Stomach (tissue), 4 donors: ENCODE measurements around the gene ITPRID2.

Experiments used
- CTCF ChIP-seq, 7 experiments: fragments of 450-650 bp in 4 of 7; fragments of 200-600 bp in 3 of 7; sonication (generic) in 3 of 7; IDR thresholded peaks; one replicate each; pipeline ENCODE4 v1.5.1; 2016 to 2019; ENCODE audit warnings: antibody characterized with exemption in 7 of 7, control low read depth in 2 of 7, mild to moderate bottlenecking in 1 of 7
- EP300 ChIP-seq: sonication (generic); formaldehyde crosslinking; IDR thresholded peaks from one replicate; pipeline ENCODE4 v1.6.1; 2017; ENCODE audit warnings: antibody characterized with exemption
- POLR2A ChIP-seq, 4 donors: fragments of 450-650 bp; IDR thresholded peaks; one replicate each; pipeline ENCODE4 v1.6.1; 2016; ENCODE audit warnings: antibody characterized with exemption in 4 of 4, control low read depth in 2 of 4, mild to moderate bottlenecking in 1 of 4, moderate library complexity in 1 of 4
- POLR2AphosphoS5 ChIP-seq, 3 donors: sonication (generic); formaldehyde crosslinking; IDR thresholded peaks; one replicate each; pipeline ENCODE4 v1.6.1; 2016; ENCODE audit warnings: antibody characterized with exemption in 3 of 3

- TF ChIP-seq CTCF (IDR thresholded peaks at IDR 0.05) (no peak), POLR2AphosphoS5 (IDR thresholded peaks at IDR 0.05) (peak in 2 of 3 donors; percentile 34 to 67), EP300 (no peak), POLR2A (IDR thresholded peaks at IDR 0.05) (no peak)
These were observed 78.7 kb downstream of the ITPRID2 start for GRCh38 chr2:181970160-181970794.
